Epithelial cell of prostate (primary cell): ENCODE measurements around the gene PPP1R37.
A peak's percentile ranks its signal among the peaks of the same experiment; 100 is the strongest.
"Not testable (repeated sequence)": the region's sequence is repeated elsewhere in the genome, so short reads cannot be mapped to it uniquely, and the experiment has no call there.

ENCODE experiments used
- DNase-seq: peaks from one replicate; pipeline ENCODE4 v3.0.0-alpha.2; 2011; ENCODE audit warnings: low read depth, low spot score
- H3K27ac ChIP-seq: fragments of 450-650 bp; 2 replicates; pipeline ENCODE4 v1.5.1; 2017; ENCODE audit warnings: mild to moderate bottlenecking

The PPP1R37 gene

DNA sequence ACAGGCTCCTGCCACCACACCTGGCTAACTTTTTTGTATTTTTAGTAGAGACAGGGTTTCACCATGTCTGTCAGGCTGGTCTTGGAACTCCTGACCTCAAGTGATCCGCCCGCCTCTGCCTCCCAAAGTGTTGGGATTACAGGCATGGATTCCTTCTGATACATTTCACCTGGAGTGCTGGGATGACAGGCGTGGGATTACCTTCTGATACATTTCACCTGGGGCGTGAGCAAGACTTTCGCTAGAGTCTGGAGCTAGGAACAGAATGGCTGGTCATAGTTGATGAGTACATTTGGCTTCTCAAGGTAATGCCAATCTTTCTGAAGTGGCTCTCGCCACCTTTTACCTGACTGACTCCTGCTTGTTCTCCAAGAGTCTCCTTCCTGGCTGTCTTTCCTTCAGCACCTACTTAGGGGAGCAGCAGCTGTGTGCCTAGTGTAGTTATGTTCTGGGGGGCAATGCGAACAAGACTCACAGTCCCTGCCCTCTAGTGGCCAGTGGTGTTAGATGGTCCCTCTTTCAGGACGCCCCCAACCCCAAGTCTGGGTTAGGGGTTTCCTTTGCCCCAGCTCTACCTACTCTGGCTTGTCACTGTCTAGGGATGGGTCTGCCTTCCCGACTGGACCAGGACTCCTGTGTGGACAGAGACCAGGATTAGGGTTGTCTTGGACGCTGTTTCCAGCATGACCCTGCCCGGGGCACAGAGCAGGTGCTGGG is 19.3 kb downstream of the PPP1R37 start:
- no peak for DNase-seq
- no peak overlapping the region for H3K27ac ChIP-seq

DNA sequence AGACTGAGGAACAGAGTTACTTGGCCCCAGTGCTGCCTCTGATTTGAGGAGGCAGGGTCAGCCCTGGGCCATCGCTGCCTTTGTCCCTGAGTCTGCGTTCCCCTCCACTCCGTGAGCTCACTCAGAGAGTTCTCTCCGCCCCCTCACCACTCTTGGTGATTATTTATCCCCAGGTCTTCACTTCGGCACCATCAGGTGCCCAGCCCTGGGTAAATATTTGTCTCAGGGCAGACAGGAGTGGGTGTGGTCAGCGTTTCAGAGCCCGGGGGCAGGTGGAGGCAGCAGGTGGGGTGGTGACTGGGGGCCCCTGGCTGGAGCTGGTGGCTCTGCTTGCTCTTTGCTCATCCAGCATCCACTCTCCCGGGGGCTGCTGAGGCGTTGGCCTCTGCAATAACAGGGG is 20.6 kb downstream of the PPP1R37 start:
- H3K27ac ChIP-seq: no peak overlapping the region
- DNase-seq: no peak

DNA sequence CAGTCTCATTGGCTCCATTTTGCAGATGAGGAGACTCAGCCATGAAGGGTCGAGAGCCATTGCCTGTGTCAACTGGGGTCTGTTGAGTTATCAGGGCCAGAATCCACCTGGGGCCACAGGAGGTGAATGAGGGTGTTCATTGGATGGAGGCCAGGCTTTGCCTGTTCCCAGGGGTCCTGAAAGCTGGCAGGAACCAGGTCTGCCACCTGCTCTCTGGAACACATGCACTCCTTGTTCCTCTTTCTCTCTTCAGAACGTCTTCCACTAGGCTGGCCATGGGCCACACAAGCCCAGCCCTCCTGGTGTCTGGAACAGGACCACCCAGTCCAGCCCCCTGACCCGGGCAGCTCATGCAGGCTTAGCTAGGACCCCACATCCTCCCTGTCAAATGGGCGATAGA is 21.1 kb downstream of the PPP1R37 start:
- H3K27ac ChIP-seq: no peak overlapping the region
- no peak for DNase-seq

DNA sequence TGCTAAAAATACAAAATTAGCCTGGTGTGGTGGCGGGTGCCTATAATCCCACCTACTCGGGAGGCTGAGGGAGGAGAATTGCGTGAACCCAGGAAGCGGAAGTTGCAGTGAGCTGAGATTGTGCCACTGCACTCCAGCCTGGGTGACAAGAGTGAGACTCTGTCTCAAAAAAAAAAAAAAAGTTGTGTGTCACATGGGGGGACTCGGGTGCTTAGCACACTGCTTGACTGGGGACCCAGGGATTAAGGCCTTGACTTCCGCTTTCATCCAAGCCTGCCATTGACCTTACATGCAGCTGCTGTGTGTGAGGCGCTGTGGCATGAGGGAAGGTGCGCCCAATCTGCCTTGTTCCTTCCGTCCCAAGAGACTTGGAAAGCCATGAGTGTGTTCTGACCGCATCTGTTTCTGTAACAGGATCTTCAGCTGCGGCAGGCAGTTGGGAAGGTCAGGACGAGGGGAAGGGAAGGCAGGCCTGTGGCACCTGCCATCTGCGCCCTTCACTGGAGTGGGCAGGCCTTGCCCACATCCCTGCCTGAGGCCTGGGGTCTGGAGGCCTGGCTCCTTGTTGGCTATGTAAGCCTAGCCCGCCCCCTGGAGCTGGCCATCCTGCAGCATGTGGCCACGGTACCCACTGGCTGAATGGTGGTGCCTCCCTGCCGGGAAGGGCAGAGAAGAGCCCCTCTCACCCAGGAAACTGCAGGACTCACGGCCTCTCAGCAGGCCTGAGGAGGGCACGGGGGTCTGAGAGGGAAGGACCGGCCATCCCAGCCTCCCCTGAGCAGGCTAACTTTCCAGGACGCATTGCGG is 23.0 kb downstream of the PPP1R37 start:
- no peak overlapping the region for H3K27ac ChIP-seq
- DNase-seq: no peak

DNA sequence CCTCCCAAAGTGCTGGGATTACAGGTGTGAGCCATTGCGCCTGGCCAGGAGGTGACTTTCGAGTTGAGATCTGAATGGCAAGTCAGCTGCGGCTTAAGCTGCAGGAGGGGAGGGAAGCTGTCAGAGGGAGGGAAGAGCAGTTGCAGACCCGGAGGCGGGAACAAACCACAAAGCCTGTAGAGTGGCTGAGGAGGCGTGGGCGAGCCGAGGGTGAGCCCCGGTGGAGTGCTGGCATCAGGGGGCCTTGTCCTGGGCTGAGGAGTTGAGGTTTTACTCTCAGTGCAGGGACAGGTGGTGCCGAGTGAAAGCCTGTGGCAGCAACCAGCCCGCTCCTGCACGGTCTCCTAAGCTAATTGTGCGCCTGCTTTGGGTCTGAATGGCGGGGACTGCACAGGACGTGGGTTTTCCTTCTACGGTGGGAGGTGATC is 24.2 kb downstream of the PPP1R37 start:
- H3K27ac ChIP-seq: no peak overlapping the region
- DNase-seq: no peak

DNA sequence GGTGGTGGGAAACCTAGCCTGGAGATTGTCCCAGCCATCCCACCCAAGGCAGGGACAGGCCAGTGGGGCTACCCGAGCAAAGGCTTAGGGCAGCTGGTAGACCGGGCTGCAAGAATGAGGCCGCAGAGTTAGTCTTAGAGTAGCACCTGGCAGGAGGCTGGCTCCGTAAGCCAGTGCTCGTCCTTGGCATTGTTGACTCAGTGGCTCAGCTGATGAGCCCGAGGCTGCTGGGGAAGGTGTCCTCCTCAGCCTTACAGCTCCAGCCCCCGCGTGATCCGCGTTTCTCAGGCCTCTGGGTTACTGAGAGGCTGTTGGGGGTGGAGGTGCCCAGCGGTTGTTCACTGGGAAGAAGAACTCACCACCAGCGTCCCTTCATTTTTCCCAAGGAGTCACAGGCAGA is 24.7 kb downstream of the PPP1R37 start:
- no peak overlapping the region for H3K27ac ChIP-seq
- DNase-seq: no peak

DNA sequence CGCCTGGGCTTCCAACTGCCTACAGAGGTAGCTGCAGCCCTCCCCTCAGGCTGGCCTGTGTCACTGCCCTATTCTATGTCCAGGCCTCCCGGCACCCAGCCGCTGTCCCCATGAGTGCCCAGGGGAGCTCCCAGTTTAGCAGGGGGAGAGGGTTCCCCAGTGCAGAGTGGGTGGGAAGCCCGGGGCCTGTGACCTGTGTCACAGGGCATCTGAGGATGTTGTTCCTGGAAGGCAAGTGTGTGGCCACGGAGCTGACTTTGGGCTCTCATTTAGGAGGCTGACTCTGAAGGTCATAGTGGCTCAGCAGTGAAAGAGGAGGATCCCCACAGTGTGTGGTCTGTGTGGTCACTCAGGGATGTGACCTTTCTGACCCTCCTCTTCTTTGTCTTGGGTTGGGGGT is 25.1 kb downstream of the PPP1R37 start:
- H3K27ac ChIP-seq: no peak overlapping the region
- no peak for DNase-seq

DNA sequence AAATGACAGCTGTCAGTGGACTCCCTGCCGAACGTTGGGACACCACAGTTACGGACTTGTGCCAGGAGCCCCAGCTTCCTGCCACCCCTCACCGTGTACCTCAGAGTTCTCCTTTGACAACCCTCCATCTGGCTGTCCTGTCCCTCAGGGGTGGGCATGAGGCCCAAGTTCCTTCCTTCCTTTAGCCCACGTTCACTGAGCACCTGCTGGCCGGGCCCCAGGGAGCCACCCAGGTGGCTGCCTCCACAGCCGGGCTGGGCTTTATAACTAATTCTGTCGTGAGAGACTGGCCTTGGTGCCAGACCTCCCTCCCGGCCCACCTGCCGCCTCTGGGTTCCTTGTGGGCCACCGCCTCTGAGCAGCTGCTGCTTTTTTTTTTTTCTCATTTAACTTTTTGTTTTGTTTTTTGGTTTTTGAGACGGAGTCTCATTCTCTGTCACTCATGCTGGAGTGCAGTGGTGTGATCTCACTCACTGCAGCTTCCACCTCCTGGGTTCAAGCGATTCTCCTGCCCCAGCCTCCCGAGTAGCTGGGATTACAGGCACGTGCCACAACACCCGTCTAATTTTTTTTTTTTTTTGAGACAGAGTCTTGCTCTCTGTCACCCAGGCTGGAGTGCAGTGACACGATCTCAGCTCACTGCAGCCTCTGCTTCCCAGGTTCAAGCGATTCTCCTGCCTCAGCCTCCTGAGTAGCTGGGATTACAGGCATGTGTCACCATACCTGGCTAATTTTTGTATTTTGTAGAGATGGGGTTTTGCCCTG is 25.8 kb downstream of the PPP1R37 start:
- H3K27ac ChIP-seq: not testable (repeated sequence)

DNA sequence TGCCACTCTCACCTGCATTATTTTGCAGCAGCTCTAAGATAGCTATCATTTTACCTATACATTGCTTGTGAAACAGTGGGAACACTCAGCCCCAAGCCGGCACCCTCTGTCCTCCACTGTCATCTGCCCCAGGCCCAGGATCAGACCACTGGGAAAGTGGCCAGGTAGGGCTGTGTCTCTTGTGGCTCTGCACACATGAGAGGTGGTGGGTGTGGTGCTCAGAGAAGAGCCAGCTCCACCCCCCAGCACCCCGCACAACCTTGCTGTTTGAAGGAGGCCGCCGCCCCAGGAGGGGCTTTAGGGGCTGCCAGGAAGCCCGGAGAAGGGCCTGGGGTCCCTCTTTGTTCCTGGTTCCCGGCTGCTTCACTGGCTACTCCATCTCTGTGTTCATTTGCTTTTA is 26.6 kb downstream of the PPP1R37 start:
- DNase-seq: no peak
- no peak overlapping the region for H3K27ac ChIP-seq

More for the DNA sequence above, 25.8 kb downstream of the PPP1R37 start:
- DNase-seq: not testable (repeated sequence)

DNA sequence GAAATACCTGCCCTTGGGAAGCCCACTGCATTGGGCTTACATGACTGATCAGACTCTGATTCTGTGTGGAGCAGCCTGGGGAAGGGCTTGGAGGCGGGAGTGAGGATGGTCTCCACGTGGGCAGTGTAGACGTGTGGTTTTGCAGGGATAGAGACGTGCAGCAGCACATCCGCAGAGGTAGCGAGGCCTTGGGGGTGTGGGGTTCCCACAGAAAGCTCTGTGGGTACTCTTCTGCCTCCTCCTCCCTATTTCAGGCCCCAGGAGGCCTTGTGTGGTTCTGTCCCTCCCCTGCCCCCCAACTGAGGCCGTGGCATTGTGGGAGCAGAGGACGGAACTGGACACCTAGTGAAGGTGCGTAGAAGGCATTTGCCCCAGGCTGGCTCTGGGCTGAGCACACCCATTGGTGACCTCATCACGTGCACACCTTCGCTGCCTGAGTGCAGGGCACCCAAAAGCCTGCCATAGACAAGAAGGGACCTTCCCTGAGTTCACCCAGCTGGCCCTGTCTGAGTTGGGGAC is 28.9 kb downstream of the PPP1R37 start:
- DNase-seq: no peak
- no peak overlapping the region for H3K27ac ChIP-seq

DNA sequence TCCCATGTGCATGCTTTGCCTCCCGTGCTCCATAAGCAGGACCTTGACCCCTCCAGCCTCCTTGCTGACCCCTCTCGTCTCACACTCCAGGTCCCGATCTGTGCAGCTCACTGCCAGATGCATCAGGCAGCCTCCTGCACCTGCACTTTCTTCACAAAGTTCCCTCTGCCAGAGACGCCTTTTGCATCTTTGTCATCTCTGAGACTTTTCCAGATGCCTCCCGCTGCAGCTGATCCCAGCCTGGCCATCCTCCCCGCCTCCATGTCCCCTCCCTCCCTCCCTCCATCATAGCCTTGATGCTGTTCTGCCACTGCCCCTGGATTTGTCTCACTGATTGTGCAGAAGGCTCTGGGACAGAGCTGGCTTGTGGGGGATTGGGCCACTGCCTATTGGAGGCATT is 29.9 kb downstream of the PPP1R37 start:
- no peak overlapping the region for H3K27ac ChIP-seq
- DNase-seq: no peak

DNA sequence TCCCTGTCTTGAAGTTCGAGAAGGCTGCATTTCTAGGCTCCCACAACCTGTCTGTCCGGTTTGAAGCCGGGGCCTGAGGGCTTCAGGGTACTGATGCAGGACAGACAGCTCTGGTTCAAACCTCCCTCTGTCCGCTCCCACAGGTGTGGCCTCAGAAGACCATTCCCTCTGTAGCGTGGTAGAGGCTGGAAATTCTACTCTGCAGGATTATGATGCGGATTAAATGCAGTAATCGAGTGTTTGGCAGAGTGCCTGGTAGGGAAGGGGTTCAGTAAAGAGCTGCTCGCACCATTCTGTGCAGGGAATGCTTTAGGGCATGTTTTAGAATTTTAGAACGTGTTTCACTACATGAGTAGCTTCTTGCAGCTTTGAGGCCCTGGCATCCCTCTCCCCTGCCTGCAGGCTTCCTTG is 30.5 kb downstream of the PPP1R37 start:
- no peak overlapping the region for H3K27ac ChIP-seq
- no peak for DNase-seq

DNA sequence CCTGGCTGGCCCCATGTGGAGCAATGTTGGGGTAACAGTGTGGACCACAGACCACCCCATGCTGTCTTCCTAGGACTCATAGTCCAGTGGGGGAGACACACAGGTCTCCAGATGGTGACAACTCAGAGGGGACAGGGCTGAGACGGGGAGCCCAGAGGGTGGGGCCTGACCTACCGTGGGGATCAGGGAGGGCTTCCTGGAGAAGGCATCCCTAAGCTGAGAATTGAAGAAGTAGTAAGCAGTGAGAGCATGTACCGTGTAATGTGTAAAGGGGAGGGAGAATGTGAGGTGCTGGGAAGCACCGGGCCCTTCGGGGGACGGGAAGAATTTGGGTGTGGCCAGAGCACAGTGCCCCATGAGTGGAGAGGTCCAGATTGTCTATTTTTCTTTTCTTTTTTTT is 31.0 kb downstream of the PPP1R37 start:
- no peak for DNase-seq
- H3K27ac ChIP-seq: no peak overlapping the region

DNA sequence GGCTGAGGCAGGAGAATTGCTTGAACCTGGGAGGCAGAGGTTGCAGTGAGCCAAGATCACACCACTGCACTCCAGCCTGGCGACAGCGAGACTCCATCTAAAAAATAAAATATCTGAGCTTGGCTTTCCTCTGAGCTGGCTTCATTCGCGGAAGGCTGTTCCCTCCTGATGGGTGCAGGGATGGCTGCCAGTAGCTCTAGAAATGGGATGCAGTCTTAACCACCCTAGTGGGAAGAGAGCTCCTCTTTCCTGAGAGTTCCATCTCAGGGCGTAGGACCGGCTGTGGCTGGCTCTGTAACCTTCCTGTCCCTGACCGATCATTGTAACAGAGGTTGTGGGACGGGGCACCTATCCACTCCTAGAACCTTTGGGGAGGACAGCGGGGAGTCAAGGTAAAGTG is 32.4 kb downstream of the PPP1R37 start:
- no peak overlapping the region for H3K27ac ChIP-seq
- no peak for DNase-seq

DNA sequence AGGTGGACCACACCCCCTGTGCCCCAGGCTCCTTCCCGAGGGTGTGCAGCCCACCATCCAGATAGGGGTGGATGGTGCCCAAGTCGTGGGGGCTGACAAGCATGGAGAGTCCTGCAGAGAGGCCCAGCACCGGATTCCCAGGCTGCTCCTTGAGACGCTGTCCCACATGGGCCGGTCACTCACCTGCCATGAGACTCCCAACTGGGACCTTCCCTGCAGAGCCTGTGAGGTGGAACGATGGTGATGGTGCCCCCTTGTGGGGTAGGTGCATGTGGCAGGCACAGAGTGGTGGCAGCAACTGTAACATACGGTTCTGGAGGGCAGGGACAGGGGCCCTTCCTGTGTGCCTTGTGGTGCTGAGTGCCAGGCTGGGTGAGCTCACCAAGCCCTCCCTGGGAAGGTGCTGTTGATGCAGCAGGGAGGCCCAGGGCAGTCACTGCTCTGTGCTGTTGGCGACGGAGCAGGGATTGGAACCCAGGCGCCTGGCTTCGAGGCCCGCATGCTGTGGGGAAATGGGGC is 33.1 kb downstream of the PPP1R37 start:
- DNase-seq: peak; percentile 12
- no peak overlapping the region for H3K27ac ChIP-seq

DNA sequence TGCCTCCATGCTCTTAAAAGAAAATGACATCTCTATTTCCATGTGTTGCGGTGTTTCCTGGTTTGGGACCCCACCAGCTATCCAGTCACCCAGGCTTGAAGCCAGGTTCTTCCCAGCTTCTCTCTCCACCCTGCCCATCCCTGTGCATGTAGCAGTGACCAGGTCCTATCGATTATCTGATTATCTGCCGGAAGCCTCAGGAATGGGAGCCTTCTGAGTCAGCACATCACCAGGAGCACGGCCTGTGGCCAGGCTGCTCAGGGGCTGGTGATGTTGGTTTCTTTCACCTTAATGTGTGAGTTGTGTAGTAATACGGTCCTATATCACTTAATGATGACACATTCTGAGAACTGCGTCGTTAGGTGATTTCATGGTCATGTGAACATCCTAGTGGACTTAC is 33.7 kb downstream of the PPP1R37 start:
- no peak overlapping the region for H3K27ac ChIP-seq
- DNase-seq: no peak

DNA sequence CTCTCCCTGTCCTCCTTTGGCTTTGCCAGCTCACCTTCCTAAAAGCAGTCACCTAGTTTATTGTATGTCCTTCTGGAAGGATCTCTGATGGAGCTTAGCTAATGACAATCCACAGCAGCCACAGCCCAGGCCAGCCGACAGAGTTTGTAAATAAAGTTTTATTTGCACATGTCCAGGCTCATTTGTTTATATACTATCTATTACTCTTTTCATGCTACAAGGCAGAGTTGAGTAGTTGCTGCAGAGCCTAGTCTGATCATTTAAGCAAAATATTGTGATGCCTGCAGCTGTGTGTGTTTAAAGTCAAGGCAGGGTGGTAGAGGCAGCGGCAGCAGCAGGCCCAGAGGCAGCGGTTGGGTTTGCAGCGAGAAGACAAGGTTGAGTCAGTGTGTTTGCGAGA is 35.2 kb downstream of the PPP1R37 start:
- DNase-seq: no peak
- H3K27ac ChIP-seq: no peak overlapping the region

DNA sequence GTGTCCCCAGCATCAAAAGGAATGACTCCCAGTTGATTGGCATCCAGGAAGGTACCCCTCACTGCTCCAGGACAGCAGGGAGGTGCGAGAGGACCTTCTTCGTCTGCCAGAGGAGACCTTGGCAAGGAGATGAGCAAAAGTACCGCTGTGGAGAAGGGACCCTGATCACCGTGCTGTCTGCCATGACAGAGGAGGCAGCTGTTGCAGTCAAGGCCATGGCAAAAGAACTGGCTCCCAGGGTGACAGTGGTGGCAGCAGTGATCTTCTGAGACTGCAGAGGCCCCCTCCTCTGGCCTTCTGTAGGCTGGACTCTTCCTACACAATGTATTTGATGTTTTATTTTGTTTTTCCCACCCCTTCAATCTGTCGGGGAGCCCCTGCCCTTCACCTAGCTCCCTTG is 35.8 kb downstream of the PPP1R37 start:
- no peak overlapping the region for H3K27ac ChIP-seq
- DNase-seq: no peak

DNA sequence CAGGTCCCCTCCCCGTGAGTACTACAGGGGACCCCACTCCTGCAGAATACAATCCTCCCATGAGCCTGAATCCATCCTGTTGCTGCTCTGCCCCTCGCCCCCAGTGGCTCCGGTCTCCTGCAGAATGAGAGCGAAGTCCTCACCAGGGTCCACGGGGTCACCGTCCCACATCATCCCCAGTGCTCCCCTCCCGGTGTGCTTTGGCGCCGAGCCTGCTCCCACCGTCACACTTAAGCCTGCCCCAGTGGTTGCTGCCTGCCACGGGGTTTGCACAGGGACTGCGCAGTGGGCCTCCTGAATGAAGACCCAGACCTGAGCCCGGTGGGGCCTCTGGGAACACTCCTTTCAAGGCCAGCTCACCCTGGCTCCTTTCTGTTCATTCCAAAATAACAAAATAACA is 37.3 kb downstream of the PPP1R37 start:
- no peak overlapping the region for H3K27ac ChIP-seq
- DNase-seq: no peak

DNA sequence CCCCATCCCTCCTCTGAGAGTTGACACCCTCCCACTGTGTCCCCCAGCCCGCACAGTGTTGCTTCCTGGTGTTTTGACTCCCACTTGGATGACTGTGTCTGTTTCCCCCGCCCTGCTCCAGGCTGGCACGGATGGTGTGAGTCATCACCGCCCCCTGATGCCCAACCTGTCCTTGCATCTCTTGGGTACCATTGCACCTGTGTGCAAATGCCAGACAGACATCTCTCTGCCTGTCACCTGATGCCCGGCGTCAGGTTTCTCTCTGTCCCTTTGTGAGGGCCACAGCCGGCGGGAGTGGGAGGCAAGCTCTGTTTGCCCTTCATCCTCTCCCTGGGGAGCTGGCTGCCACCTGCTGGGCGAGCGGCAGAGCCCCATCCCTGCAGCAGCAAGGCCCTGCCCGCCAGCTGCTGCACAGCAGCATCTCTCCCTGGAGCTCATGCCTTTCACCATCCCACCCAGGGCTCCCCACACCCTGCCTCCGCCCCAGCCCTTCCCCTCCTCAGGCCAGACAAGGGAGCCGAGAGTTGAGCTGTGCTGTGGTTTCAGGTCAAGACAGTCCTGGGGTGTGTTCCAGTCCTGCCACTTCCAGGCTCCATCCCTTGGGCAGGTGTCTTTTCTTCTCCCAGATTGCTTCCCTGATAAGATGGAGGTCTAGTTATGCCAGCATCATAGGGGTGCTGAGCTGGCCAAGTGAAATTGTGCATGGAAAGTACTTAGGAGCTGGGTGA is 38.1 kb downstream of the PPP1R37 start:
- no peak overlapping the region for H3K27ac ChIP-seq

More for the DNA sequence above, 38.1 kb downstream of the PPP1R37 start:
- DNase-seq: no peak
